Spinal cord (tissue), 10 donors: ENCODE measurements around the gene MND1. TPM values are rescaled to one million over a fixed set of nuclear protein-coding genes. Genes with fewer than 3 reads are reported as not detected.

Source experiments
- DNase-seq, 6 donors: peaks; one replicate each; pipeline versions ENCODE4 v3.0.0 to v3.0.0-alpha.2; 2013 to 2015; ENCODE audit warnings: low spot score in 6 of 6, low read depth in 4 of 6
- H3K27ac ChIP-seq: one replicate; pipeline ENCODE4 v1.5.1; 2013; ENCODE audit warnings: low read depth, low read length, control low read depth
- H3K27me3 ChIP-seq: one replicate; pipeline ENCODE4 v1.6.1; 2013; ENCODE audit warnings: low read length; ENCODE audit not compliant: control insufficient read depth, insufficient read depth
- H3K36me3 ChIP-seq: one replicate; pipeline ENCODE4 v1.6.1; 2013; ENCODE audit warnings: low read length; ENCODE audit not compliant: control insufficient read depth, insufficient read depth
- H3K4me1 ChIP-seq: one replicate; pipeline ENCODE4 v1.6.1; 2013; ENCODE audit warnings: low read length; ENCODE audit not compliant: control insufficient read depth, insufficient read depth
- H3K4me3 ChIP-seq: one replicate; pipeline ENCODE4 v1.5.1; 2013; ENCODE audit warnings: low read depth, low read length, control low read depth
- H3K9me3 ChIP-seq: one replicate; pipeline ENCODE4 v1.6.1; 2013; ENCODE audit warnings: low read length; ENCODE audit not compliant: control insufficient read depth, insufficient read depth
- WGBS: methylation state at CpG from one replicate; pipeline ENCODE4 v1.1.5; 2013; ENCODE audit warnings: missing lambda C conversion rate; ENCODE audit not compliant: insufficient coverage; 5-methylcytosine and 5-hydroxymethylcytosine counted together
- polyA plus RNA-seq, 2 donors: library from polyadenylated mRNA; unstranded; fragments of 120-200 nt; gene quantifications; one replicate each; pipeline ENCODE4 v1.2.1, GENCODE V29; 2013; ENCODE audit not compliant: insufficient read length in 2 of 2
- total RNA-seq, 2 donors: library from RNA; depleted of rRNA in 1 of 2; stranded (reverse); fragments of 120-200 nt in 1 of 2; fragments of >200 nt in 1 of 2; gene quantifications; one replicate each; pipeline versions ENCODE4 v1.2.3 to v1.2.4, GENCODE V29; 2013 to 2014
- donor health status: healthy.

The MND1 gene
- total and polyA plus RNA-seq, 4 donors: 6.6 to 13.1 (median 9.6) TPM

DNA sequence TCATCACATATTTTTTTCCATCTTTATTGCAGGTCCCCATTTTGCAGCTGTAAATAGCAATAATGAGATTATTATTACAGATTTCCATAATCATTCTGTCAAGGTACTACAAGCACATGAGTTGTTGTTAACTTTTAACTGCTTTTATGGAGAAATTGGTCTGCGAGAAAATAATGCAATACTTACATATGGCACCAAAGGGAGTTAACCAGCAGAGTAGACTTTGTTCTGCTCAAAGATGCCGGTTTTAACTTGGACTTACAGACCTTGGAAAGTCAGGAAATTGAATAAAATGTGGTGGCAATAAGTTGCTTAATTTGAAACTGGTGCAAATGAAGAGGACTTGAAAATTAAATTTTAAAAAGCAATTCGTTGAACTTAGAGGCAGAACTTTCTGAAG is 20.4 kb upstream of the MND1 start:
- Histone ChIP-seq H3K4me3 (no peak overlapping the region), H3K36me3 (peaks cover 19% of the 10 kb centered on the region), H3K27ac (no peak overlapping the region), H3K9me3 (no peaks in the 10 kb centered on the region), H3K27me3 (no peaks in the 10 kb centered on the region), H3K4me1 (peaks cover 3% of the 10 kb centered on the region)
- DNase-seq: no peak
- WGBS: 100% methylated on average over 1 of the region's 3 CpGs

DNA sequence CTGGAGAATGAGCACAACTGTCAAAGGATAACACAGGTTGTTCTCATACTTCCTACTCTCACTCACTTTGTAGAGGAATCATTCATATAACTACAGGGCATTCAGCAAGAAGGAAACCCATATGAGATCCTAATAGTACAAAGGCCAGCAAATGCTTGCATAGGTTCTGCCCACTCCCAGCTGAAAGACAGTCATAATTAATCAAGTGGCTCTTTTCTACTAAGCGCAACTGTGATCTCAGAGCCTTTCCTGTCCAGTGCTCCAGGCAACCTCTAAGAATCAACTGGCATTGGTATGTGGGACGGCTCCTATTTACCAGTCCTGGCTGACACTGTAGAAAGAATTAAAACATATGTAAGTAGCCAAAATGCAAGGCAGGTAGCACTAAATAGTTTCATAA is 18.9 kb upstream of the MND1 start:
- Histone ChIP-seq H3K4me1 (peaks cover 3% of the 10 kb centered on the region), H3K27ac (peak overlapping the region; percentile 33), H3K36me3 (peaks cover 23% of the 10 kb centered on the region), H3K27me3 (no peaks in the 10 kb centered on the region), H3K4me3 (no peak overlapping the region), H3K9me3 (no peaks in the 10 kb centered on the region)
- 22% methylated on average over 1 of the region's 2 CpGs for WGBS
- DNase-seq: peak in 2 of 6 donors; percentile 34 to 43

DNA sequence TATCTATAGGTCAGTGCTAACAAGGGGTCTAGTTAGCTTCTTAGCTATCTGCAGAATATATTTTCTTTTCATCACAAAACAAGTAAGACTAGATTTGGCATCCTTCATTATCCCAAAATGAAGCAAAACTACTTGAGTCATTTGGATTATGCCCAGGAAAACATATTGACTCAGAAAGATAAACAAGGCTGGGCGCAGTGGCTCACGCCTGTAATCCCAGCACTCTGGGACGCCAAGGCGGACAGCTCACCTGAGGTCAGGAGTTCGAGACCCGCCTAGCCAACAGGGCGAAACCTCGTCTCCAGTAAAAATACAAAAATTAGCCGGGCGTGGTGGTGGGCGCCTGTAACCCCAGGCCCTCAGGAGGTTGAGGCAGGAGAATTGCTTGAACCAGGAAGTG is 18.0 kb upstream of the MND1 start:
- no peak overlapping the region for H3K27ac ChIP-seq
- DNase-seq: no peak
- no peaks in the 10 kb centered on the region for H3K27me3 ChIP-seq
- H3K4me3 ChIP-seq: no peak overlapping the region
- peaks cover 3% of the 10 kb centered on the region for H3K4me1 ChIP-seq
- H3K36me3 ChIP-seq: peaks cover 23% of the 10 kb centered on the region
- H3K9me3 ChIP-seq: no peaks in the 10 kb centered on the region
- 97% methylated on average over 8 of the region's 11 CpGs for WGBS

DNA sequence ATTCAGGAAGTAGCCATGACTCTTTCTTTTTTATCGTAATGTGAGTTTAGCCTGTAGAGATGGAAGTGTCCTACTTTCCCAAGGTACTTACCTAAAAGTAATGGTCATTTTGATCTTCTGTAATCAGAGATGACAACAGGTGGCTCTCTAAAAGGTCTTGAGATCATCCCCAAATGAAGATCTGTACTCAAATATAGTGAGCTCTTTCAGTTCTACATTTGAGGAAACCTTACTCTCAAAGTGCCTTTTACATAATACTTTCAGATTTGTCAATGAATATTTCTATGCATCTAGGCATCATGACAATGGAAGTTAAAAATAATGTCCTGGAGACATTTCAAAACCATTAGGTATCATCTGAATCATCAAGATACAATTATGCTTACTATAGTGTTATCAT is 17.2 kb upstream of the MND1 start:
- WGBS: no CpG with 5 or more reads among the region's 1 CpG
- H3K4me3 ChIP-seq: no peak overlapping the region
- no peaks in the 10 kb centered on the region for H3K27me3 ChIP-seq
- no peak overlapping the region for H3K27ac ChIP-seq
- peaks cover 23% of the 10 kb centered on the region for H3K36me3 ChIP-seq
- H3K4me1 ChIP-seq: peaks cover 3% of the 10 kb centered on the region
- DNase-seq: no peak
- no peaks in the 10 kb centered on the region for H3K9me3 ChIP-seq

DNA sequence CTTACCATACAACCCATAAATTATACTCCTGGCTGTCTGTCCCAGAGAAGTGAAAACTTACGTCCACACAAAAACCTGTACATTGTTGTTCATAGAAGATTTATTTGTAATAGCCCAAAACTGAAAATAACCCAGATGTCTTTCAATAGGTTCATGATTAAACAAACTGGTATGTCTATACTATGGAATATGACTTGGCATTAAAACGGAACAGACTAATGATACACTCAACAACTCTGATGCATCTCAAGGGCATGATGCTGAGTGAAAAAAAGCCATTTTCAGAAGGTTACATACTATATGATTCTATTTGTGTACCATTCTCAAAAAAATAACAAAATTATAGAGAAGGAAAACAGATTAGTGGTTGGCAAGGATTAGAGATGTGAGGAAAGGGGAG is 11.6 kb upstream of the MND1 start:
- no peak for DNase-seq
- H3K4me1 ChIP-seq: no peaks in the 10 kb centered on the region
- WGBS: no CpG with 5 or more reads among the region's 2 CpGs
- H3K9me3 ChIP-seq: no peaks in the 10 kb centered on the region
- H3K27me3 ChIP-seq: no peaks in the 10 kb centered on the region
- no peak overlapping the region for H3K4me3 ChIP-seq
- no peak overlapping the region for H3K27ac ChIP-seq
- peaks cover 10% of the 10 kb centered on the region for H3K36me3 ChIP-seq

DNA sequence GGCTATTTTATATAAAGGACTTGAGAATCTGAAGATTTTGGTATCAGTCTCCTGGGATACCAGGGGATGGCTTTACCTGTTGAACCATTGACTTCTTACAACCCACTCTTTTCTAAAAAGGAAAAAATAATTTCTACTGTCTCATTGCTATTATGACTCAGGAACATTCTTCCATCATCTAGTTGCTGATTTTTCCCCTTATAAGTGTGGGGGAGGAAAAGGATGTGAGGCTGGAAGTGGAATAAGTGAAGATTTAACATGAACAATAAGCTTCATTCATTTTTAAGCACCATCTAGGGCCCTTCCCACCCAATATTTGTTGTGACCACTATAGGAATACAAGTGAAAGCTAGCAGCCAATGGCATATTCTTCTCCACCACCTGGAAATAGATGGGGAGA is 10.6 kb upstream of the MND1 start:
- no peaks in the 10 kb centered on the region for H3K4me1 ChIP-seq

DNA sequence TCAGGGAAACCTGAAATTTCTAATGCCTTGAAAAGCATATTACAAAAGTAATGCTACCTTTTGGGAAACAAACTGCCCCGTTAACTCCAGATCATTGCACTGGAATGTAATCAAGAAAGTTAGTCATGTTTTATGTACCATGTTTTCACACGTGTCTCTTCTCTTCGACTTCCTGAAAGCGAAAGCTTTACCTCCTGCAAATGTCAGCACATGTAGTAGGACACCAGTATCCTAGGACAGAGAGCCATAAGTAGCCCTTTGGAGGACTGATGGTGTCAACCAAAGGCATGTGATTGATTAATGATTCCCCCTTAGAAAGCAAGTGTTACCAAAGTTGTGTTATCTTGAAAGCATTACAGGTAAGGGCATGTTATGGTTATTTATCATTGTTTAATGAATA is 8.8 kb upstream of the MND1 start:
- peaks cover 11% of the 10 kb centered on the region for H3K36me3 ChIP-seq
- H3K4me1 ChIP-seq: no peaks in the 10 kb centered on the region
- H3K9me3 ChIP-seq: no peaks in the 10 kb centered on the region
- H3K27me3 ChIP-seq: no peaks in the 10 kb centered on the region
- H3K4me3 ChIP-seq: no peak overlapping the region
- no peak for DNase-seq
- no CpG with 5 or more reads among the region's 4 CpGs for WGBS
- H3K27ac ChIP-seq: no peak overlapping the region

More for the DNA sequence above, 10.6 kb upstream of the MND1 start:
- no peak overlapping the region for H3K4me3 ChIP-seq
- peaks cover 10% of the 10 kb centered on the region for H3K36me3 ChIP-seq
- no peaks in the 10 kb centered on the region for H3K27me3 ChIP-seq
- no peak for DNase-seq
- no peaks in the 10 kb centered on the region for H3K9me3 ChIP-seq
- no peak overlapping the region for H3K27ac ChIP-seq

DNA sequence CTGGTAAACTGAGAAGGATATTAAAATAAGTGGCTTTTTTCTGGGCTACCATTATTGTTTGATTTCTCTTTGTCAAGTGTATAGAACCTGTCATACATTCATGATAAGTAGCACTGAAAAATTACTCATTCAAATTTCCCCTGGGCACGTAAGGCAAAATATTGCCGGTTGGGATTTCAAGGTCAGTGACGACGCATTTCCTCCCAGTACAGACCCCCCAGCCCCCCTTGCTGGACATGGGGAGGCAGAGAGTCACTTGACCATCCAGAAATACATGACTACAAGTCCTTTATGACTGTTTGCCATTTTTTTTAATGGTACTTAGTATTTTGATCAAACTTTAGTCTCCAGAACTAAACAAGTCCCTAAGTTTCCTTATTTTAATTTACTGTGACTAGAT is 6.8 kb upstream of the MND1 start:
- no peak overlapping the region for H3K27ac ChIP-seq
- H3K36me3 ChIP-seq: peaks cover 8% of the 10 kb centered on the region
- 80% methylated on average over 1 of the region's 4 CpGs for WGBS
- no peak overlapping the region for H3K4me3 ChIP-seq
- no peaks in the 10 kb centered on the region for H3K4me1 ChIP-seq
- H3K9me3 ChIP-seq: no peaks in the 10 kb centered on the region
- H3K27me3 ChIP-seq: no peaks in the 10 kb centered on the region
- no peak for DNase-seq

DNA sequence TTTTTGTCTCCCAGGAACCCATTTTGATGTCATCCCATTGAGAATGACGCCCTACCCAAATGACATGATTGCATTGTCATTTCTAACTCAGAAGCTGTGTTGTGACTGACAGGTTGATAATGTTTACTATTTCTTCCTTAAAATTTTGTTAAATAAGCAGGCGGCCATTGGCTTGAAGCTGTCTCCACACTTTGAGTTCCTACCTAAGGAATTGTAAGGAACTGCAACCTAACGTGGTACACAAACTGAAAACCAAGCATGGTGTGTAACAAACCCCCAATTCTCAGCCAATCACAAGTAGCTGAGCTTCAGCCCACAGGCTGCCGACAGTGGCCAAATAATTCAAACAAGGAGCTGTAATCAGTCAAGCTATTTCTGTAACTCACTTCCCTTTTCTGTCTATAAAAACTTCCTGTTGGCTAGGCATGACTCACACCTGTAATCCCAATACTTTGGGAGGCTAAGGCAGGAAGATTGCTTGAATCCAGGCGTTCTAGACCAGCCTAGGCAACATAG is 2.9 kb upstream of the MND1 start:
- DNase-seq: no peak
- no peak overlapping the region for H3K4me3 ChIP-seq
- peaks cover 8% of the 10 kb centered on the region for H3K36me3 ChIP-seq
- H3K27me3 ChIP-seq: no peaks in the 10 kb centered on the region
- H3K9me3 ChIP-seq: no peaks in the 10 kb centered on the region
- H3K4me1 ChIP-seq: no peaks in the 10 kb centered on the region
- WGBS: 68% methylated on average over 5 of the region's 5 CpGs
- no peak overlapping the region for H3K27ac ChIP-seq

DNA sequence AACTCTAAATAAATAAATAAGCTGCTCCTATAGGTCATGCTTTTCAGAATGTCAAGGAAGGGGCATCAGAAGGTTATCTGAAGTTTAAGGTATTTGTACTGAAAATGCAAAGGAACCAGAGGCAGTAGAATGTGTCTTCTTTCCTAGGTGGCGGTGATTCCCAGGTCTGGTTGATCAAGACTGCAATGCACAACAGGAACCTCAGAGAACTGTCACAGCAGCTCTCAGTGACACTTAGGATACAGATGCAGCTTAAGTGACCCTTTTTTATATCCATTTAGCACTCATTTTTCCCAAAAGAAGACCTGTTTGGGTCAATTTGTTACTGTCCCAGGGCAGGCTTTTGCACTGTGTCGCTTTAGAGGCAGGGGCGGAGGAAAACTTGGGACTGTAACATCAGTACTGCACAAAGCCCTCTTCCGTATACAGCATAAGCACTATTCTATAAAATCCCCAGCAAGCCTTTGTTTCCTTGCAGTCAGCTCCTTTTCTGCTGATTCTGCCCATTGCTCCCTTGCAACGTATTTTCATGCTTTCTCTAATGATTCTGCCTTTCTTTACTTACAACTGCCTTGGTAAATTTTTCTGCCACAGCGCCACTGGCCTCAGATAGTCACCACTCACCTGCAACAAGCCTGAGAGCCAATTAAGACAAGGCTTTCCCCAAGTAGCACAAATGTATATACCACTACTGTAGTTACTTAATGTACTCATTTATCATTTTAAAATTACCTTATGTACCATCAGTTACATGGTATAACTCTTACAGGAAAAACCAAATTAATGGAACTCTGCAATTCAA is 1.5 kb upstream of the MND1 start:
- Histone ChIP-seq H3K4me3 (no peak overlapping the region), H3K9me3 (no peaks in the 10 kb centered on the region), H3K27me3 (no peaks in the 10 kb centered on the region), H3K4me1 (no peaks in the 10 kb centered on the region), H3K36me3 (peaks cover 8% of the 10 kb centered on the region), H3K27ac (no peak overlapping the region)
- peak in 1 of 6 donors; percentile 34 for DNase-seq
- WGBS: 68% methylated on average over 5 of the region's 6 CpGs
